K562 (cell line): Measurements from ENCODE around the gene DCUN1D3. TPM values are rescaled to one million over a fixed set of nuclear protein-coding genes. Genes with fewer than 3 reads are reported as not detected.

Experiments
- ATF4 ChIP-seq: fragments of 450-650 bp; formaldehyde crosslinking; IDR thresholded peaks from 2 replicates; pipeline ENCODE4 v1.4.0; 2022; ENCODE audit warnings: mild to moderate bottlenecking, moderate library complexity
- CEBPB ChIP-seq: fragments of 450-650 bp; IDR thresholded peaks from 2 replicates; pipeline ENCODE4 v1.6.1; 2016; ENCODE audit warnings: missing genetic modification characterization, missing compliant biosample characterization
- CEBPG ChIP-seq, 3 experiments: fragments of 200-800 bp in 1 of 3; sonication (Bioruptor generic) in 1 of 3; sonication (generic) in 1 of 3; formaldehyde crosslinking in 1 of 3; IDR thresholded peaks in 2 of 3; conservative IDR thresholded peaks in 1 of 3; 2 replicates each; pipeline versions ENCODE4 v1.6.1 to v1.8.0; 2016 to 2022; ENCODE audit warnings: missing compliant biosample characterization in 2 of 3, missing genetic modification characterization in 2 of 3, mild to moderate bottlenecking in 1 of 3, missing genetic modification reagents in 1 of 3
- ERF ChIP-seq: fragments of 450-650 bp; formaldehyde crosslinking; IDR thresholded peaks from 2 replicates; pipeline ENCODE4 v1.4.0; 2020; ENCODE audit warnings: mild to moderate bottlenecking, mixed read lengths
- ETV5 ChIP-seq: sonication (generic); formaldehyde crosslinking; IDR thresholded peaks from 2 replicates; pipeline ENCODE4 v1.4.0; 2020; ENCODE audit warnings: low read depth, mild to moderate bottlenecking, missing genetic modification reagents
- GABPB2 ChIP-seq: fragments of 250-450 bp; sonication (Bioruptor Pico); conservative IDR thresholded peaks from 2 replicates; pipeline ENCODE4 v1.5.1; 2021; ENCODE audit warnings: mild to moderate bottlenecking
- GTF2F1 ChIP-seq: IDR thresholded peaks from 2 replicates; pipeline ENCODE4 v1.6.1; 2011; ENCODE audit warnings: low read depth, low read length, improper control_type of control experiment
- MECOM ChIP-seq: fragments of 250-450 bp; sonication (Bioruptor Pico); IDR thresholded peaks from 2 replicates; pipeline ENCODE4 v1.8.0; 2022; ENCODE audit warnings: inconsistent platforms
- MTF1 ChIP-seq: fragments of 250-450 bp; sonication (Bioruptor Pico); IDR thresholded peaks from 2 replicates; pipeline ENCODE4 v1.9.0; 2021; ENCODE audit warnings: moderate library complexity, mild to moderate bottlenecking, inconsistent platforms, borderline replicate concordance
- PATZ1 ChIP-seq: fragments of 250-450 bp; sonication (Bioruptor Pico); IDR thresholded peaks from 2 replicates; pipeline ENCODE4 v1.5.0; 2020; ENCODE audit warnings: mild to moderate bottlenecking, borderline replicate concordance
- RBM17 ChIP-seq: fragments of 200-400 bp; formaldehyde crosslinking; IDR thresholded peaks from 2 replicates; pipeline ENCODE4 v1.6.1; 2017; ENCODE audit warnings: low read depth, mild to moderate bottlenecking, low read length, borderline replicate concordance
- SAP30 ChIP-seq: fragments of 200-600 bp; sonication (generic); IDR thresholded peaks from 2 replicates; pipeline ENCODE4 v1.6.1; 2012; ENCODE audit warnings: borderline replicate concordance, low read depth, mild to moderate bottlenecking, moderate library complexity, low read length, control low read depth, inconsistent platforms; ENCODE audit not compliant: insufficient read depth, poor library complexity, severe bottlenecking
- SRF ChIP-seq, 2 experiments: fragments of 250-450, 450-650 bp in 1 of 2; sonication (Bioruptor Pico) in 1 of 2; sonication (generic) in 1 of 2; formaldehyde crosslinking; IDR thresholded peaks; 2 replicates each; pipeline versions ENCODE4 v1.5.0 to v1.5.1; 2020 to 2022; ENCODE audit warnings: mild to moderate bottlenecking in 1 of 2, missing genetic modification reagents in 1 of 2
- STAT5B ChIP-seq: fragments of 250-450 bp; sonication (Bioruptor Pico); IDR thresholded peaks from 2 replicates; pipeline ENCODE4 v1.8.0; 2021; ENCODE audit warnings: mild to moderate bottlenecking, inconsistent platforms
- TEAD1 ChIP-seq, 2 experiments: fragments of 450-650 bp in 1 of 2; sonication (generic) in 1 of 2; formaldehyde crosslinking; IDR thresholded peaks; 2 replicates each; pipeline versions ENCODE4 v1.4.0 to v1.8.0; 2020 to 2022; ENCODE audit warnings: mild to moderate bottlenecking in 2 of 2, missing genetic modification reagents in 1 of 2
- TRIM24 ChIP-seq, 2 experiments: fragments of 450-650 bp; IDR thresholded peaks; 2 replicates each; pipeline ENCODE4 v1.6.1; 2016
- TSC22D4 ChIP-seq: fragments of 450-650 bp; IDR thresholded peaks from 2 replicates; pipeline ENCODE4 v1.6.1; 2016; ENCODE audit warnings: missing genetic modification characterization, missing biosample characterization, control low read depth
- ZNF408 ChIP-seq: fragments of 250-450 bp; sonication (Bioruptor Pico); IDR thresholded peaks from 2 replicates; pipeline ENCODE4 v1.4.0; 2020; ENCODE audit warnings: low read depth, mild to moderate bottlenecking, moderate library complexity
- ZNF444 ChIP-seq: fragments of 250-450 bp; sonication (Bioruptor Pico); IDR thresholded peaks from 2 replicates; pipeline ENCODE4 v1.4.0; 2020; ENCODE audit warnings: mild to moderate bottlenecking, moderate library complexity
- ZNF780A ChIP-seq: fragments of 250-450 bp; sonication (Bioruptor Pico); IDR thresholded peaks from 2 replicates; pipeline ENCODE4 v1.5.0; 2021; ENCODE audit warnings: mild to moderate bottlenecking
- polyA plus RNA-seq, 8 experiments: library from polyadenylated mRNA; depleted of rRNA in 4 of 8; stranded (reverse) in 5 of 8; unstranded in 3 of 8; fragments of >200 nt; fragmentation: Nextera tagmentation in 2 of 8; fragmentation: Illumina TruSeq in 1 of 8; extraction: Ambion mirVana in 2 of 8; extraction: Trizol in 1 of 8; gene quantifications; 2 replicates each; pipeline versions ENCODE4 v1.2.1 to v1.2.3, GENCODE V29; 2011 to 2014; ENCODE audit warnings: inconsistent platforms in 1 of 8, missing spikeins in 1 of 8
- total RNA-seq, 7 experiments: library from RNA; depleted of rRNA in 6 of 7; stranded (reverse); fragments of >200 nt in 6 of 7; fragmentation: Illumina TruSeq in 2 of 7; extraction: Trizol in 2 of 7; gene quantifications; 2 replicates each; pipeline versions ENCODE4 v1.2.1 to v1.2.3, GENCODE V29; 2011 to 2021; ENCODE audit warnings: low replicate concordance in 1 of 7
- TF ChIP-seq, protein P1 (sequence below): fragments of 250-450 bp; sonication (Bioruptor Pico); IDR thresholded peaks from 2 replicates; pipeline ENCODE4 v1.8.0; 2021; ENCODE audit warnings: moderate library complexity, mild to moderate bottlenecking, inconsistent platforms
- TF ChIP-seq, protein P2 (sequence below): fragments of 450-650 bp; IDR thresholded peaks from 2 replicates; pipeline ENCODE4 v1.6.1; 2016; ENCODE audit warnings: low read depth, mild to moderate bottlenecking, moderate library complexity

DCUN1D3 gene
- total and polyA plus RNA-seq, 9 of the 15 experiments (the other 6 are each of a cell fraction or from before 2014, with no cell fraction given): 1.0 to 4.7 (median 2.2) TPM

DNA sequence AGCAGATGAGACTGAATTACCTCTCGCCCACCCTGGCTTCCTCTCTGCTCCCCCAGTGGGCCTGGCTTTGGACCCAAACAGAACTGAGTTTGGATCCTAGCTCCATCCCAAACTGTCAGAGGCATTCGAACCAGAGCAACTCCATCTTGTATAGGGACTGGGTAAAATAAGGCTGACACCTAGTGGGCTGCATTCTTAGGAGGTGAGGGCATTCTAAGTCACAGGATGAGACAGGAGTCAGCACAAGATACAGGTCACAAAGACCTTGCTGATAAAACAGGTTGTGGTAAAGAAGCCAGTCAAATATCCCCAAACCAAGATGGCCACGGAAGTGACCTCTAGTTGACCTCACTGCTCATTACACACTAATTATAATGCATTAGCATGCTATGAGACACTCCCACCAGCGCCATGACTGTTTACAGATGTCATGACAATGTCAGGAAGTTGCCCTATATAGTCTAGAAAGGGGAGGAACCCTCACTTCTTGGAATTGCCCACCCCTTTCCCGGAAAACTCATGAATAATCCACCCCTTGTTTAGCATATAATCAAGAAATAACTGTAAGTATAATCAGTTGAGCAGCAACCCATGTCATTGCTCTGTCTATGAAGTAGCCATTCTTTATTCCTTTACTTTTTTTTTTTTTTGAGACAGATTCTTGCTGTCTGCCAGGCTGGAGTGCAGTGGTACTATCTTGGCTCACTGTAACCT lies 44.9 kb upstream of the DCUN1D3 start (continued):
- TF ChIP-seq MTF1 (CRISPR knock-in tag): peak; percentile 98
- peak; percentile 97 for TF ChIP-seq GABPB2
- TF ChIP-seq, protein P1, sequence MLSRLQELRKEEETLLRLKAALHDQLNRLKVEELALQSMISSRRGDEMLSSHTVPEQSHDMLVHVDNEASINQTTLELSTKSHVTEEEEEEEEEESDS (CRISPR knock-in tag): peak; percentile 83
- peak; percentile 97 for TF ChIP-seq STAT5B (CRISPR knock-in tag)
- TF ChIP-seq TEAD1 (CRISPR knock-in tag; IDR thresholded peaks at IDR 0.05): peak; percentile 88 to 100
- peak; percentile 98 for TF ChIP-seq ZNF444 (CRISPR knock-in tag)
- peak; percentile 100 for TF ChIP-seq MECOM
- TF ChIP-seq ZNF408 (CRISPR knock-in tag): 0 out of 2 replicates have a peak, but pooled peaks have one; percentile 63
- peak; percentile 47; the same call in 1 of the 2 replicates for TF ChIP-seq CEBPG (CRISPR knock-in tag; IDR thresholded peaks at IDR 0.05)
- peak in 1 of 2 experiments; percentile 77; a peak in 2 of 4 replicates for TF ChIP-seq CEBPG (tag; conservative IDR thresholded peaks at IDR 0.05 in 1 of 2, IDR thresholded peaks at IDR 0.05 in 1 of 2)
- TF ChIP-seq SRF (CRISPR knock-in tag; IDR thresholded peaks at IDR 0.05): peak; percentile 95 to 98
- no peak for TF ChIP-seq SAP30
- TF ChIP-seq TSC22D4 (tag): peak; percentile 83; the same call in 1 of the 2 replicates
- no peak for TF ChIP-seq RBM17
- peak; percentile 100 for TF ChIP-seq ERF
- TF ChIP-seq, protein P2, sequence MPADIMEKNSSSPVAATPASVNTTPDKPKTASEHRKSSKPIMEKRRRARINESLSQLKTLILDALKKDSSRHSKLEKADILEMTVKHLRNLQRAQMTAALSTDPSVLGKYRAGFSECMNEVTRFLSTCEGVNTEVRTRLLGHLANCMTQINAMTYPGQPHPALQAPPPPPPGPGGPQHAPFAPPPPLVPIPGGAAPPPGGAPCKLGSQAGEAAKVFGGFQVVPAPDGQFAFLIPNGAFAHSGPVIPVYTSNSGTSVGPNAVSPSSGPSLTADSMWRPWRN: no peak
- peak; percentile 69 for TF ChIP-seq CEBPB
- TF ChIP-seq ATF4 (CRISPR knock-in tag): peak; percentile 93
- TF ChIP-seq ZNF780A (CRISPR knock-in tag): peak; percentile 98
- peak; percentile 40 to 77; a peak in 3 of 4 replicates for TF ChIP-seq TRIM24 (IDR thresholded peaks at IDR 0.05)
- TF ChIP-seq GTF2F1: no peak
- peak; percentile 66 for TF ChIP-seq ETV5 (CRISPR knock-in tag)
- peak; percentile 99 for TF ChIP-seq PATZ1 (CRISPR knock-in tag)
